LNCaP clone FGC (cell line): ENCODE measurements around the gene FCRL5.
"Not testable (repeated sequence)": the region's sequence is repeated elsewhere in the genome, so short reads cannot be mapped to it uniquely, and the experiment has no call there.

ENCODE experiments used
- DNase-seq: peaks from one replicate; pipeline ENCODE4 v3.0.0-alpha.2; 2011; ENCODE audit warnings: low read depth
- H3K4me3 ChIP-seq: 2 replicates; pipeline ENCODE4 v1.5.1; 2011; ENCODE audit warnings: mild to moderate bottlenecking, low read depth, low read length, control low read depth
- TF ChIP-seq, protein P1 (sequence below): IDR thresholded peaks from 2 replicates; pipeline ENCODE4 v1.5.1; 2012; ENCODE audit warnings: mild to moderate bottlenecking; ENCODE audit not compliant: control insufficient read depth, insufficient read depth; ENCODE audit errors: extremely low read depth

FCRL5 gene

GRCh38 chr1:157566484-157567300, 14.4 kb upstream of the FCRL5 start:
- DNase-seq: no peak
- TF ChIP-seq, protein P1, sequence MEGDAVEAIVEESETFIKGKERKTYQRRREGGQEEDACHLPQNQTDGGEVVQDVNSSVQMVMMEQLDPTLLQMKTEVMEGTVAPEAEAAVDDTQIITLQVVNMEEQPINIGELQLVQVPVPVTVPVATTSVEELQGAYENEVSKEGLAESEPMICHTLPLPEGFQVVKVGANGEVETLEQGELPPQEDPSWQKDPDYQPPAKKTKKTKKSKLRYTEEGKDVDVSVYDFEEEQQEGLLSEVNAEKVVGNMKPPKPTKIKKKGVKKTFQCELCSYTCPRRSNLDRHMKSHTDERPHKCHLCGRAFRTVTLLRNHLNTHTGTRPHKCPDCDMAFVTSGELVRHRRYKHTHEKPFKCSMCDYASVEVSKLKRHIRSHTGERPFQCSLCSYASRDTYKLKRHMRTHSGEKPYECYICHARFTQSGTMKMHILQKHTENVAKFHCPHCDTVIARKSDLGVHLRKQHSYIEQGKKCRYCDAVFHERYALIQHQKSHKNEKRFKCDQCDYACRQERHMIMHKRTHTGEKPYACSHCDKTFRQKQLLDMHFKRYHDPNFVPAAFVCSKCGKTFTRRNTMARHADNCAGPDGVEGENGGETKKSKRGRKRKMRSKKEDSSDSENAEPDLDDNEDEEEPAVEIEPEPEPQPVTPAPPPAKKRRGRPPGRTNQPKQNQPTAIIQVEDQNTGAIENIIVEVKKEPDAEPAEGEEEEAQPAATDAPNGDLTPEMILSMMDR: no peak
- H3K4me3 ChIP-seq: no peak overlapping the region

DNA sequence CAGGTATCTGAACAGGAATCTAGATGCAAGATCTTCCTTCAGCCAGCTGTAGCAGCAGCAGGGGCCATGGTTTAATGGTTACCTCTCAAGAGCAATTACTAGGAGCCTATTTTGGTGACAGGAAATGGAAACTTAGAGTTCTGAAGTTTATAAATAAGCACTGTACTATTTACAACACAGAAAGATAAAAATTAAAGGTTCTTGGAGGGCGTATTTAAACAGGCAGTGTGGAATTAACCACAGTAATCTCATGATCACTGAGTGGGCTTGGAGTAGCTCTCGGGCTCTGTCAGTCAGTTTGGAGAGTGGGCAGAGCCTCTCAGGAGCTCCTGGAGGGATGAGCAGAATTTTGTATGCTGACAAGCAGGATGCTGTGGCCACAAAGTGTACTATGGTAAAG, 10.2 kb upstream of the FCRL5 start:
- TF ChIP-seq, protein P1: no peak
- H3K4me3 ChIP-seq: no peak overlapping the region
- DNase-seq: no peak

DNA sequence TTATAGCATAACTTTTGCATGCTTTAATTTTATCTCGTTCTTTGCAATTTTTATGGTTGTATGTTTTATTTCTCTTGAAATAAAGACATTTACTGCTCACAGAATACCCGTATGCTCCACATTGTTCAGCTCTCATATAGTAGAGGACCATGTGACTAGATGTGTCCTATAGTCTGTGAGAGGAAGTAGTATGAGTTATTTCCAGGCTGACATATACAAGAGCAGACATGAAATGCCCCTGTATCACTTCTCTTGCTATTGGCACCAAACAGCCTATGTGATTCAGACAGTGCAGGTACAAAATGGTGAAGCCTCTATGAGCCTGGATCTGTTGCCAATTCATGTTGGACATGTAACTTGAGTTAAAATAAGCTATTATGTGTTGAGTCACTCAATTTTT, 5.8 kb upstream of the FCRL5 start:
- DNase-seq: no peak
- TF ChIP-seq, protein P1: no peak
- no peak overlapping the region for H3K4me3 ChIP-seq

GRCh38 chr1:157548081-157548480, 4.2 kb downstream of the FCRL5 start:
- not testable (repeated sequence) for H3K4me3 ChIP-seq, DNase-seq

DNA sequence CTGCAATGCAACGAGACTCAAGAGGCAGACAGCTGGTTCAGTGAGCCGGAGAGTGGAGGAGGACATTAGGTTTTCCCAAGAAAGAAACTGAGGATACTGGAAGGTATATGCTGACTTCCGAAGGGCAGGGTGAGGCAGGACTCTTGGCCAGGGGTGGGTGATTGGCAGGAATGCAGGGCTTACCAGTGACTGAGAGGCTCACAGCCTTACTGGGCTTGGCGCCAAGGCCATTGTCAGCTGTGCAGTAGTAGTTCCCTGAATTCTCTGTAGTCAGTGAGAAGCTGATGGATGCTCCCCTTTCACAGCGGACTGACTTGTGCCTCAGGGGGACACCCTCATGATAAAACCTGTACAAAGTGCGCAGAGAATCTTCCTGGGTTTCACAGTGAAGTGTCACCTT, 9.6 kb downstream of the FCRL5 start:
- no peak for DNase-seq
- H3K4me3 ChIP-seq: no peak overlapping the region
- TF ChIP-seq, protein P1: no peak

DNA sequence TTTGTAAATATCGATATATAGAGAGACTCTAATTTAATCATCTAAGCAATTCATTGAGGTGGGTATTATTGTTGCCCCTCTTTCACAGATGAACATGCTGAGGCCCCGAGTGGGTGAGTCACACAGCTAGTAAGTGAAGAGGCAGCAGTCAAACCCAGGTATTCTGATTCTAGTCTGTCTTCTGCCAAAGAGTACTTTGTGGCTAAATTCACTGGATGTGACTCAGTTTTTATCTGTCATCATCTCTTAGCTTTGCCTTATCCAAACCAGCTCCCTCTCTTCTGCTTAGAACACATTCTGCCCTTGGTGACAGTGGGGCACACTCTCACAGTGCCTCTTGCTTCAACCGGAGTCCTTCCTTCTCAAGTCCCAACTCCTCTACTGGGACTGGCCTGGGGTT, 11.5 kb downstream of the FCRL5 start:
- TF ChIP-seq, protein P1: no peak
- DNase-seq: no peak
- H3K4me3 ChIP-seq: no peak overlapping the region

- H3K4me3 ChIP-seq: no peak overlapping the region
- DNase-seq: no peak
- TF ChIP-seq, protein P1: no peak
Measured at GRCh38 chr1:157540160-157540748, 12.1 kb downstream of the FCRL5 start.
